NCI-H2171 (cell line): ENCODE data around the gene TCFL5.

Source experiments
- DNase-seq: peaks from one replicate; lab custom pipeline; 2025; lab: John Stamatoyannopoulos, UW

Gene TCFL5

GRCh38 chr20:62795023-62795761, 66.4 kb downstream of the TCFL5 start:
- DNase-seq: peak; percentile 88

- peak; percentile 97 for DNase-seq
These were observed 67.5 kb downstream of the TCFL5 start for GRCh38 chr20:62794007-62794724.

GRCh38 chr20:62793757-62794006, 67.9 kb downstream of the TCFL5 start:
- no peak for DNase-seq

GRCh38 chr20:62792940-62793756, 68.5 kb downstream of the TCFL5 start:
- no peak for DNase-seq

GRCh38 chr20:62792182-62792939, 69.3 kb downstream of the TCFL5 start:
- DNase-seq: no peak

GRCh38 chr20:62791301-62792181, 70.1 kb downstream of the TCFL5 start:
- peak; percentile 90 for DNase-seq
